H1 (cell line): ENCODE data around the gene SAE1. TPM values are rescaled to one million over a fixed set of nuclear protein-coding genes. Genes with fewer than 3 reads are reported as not detected.

Source experiments
- CTCF ChIA-PET: fragments of 300-600 bp; sonication (Branson Sonifier 250); formaldehyde crosslinking; loops from one replicate; lab custom pipeline; 2021; ENCODE audit not compliant: partially characterized antibody; lab: Charles Lee
- POLR2A ChIA-PET: fragments of 300-600 bp; sonication (Branson Sonifier 250); formaldehyde crosslinking; loops from one replicate; lab custom pipeline; 2021; ENCODE audit warnings: inconsistent platforms; ENCODE audit not compliant: partially characterized antibody; lab: Charles Lee
- DNase-seq, 2 experiments: peaks; one replicate each; pipeline versions ENCODE4 v3.0.0 to v3.0.0-alpha.2; 2010 to 2022; ENCODE audit warnings: low spot score in 2 of 2, low read depth in 1 of 2, mixed read lengths in 1 of 2
- FAIRE-seq: peaks from 2 replicates; lab custom pipeline; 2011; peaks lifted over from hg19 to GRCh38; lab: Jason Lieb, UNC
- H2AFZ ChIP-seq: 2 replicates; pipeline ENCODE4 v1.8.1; 2012; ENCODE audit warnings: low read length, inconsistent platforms
- H2AK5ac ChIP-seq: 2 replicates; pipeline ENCODE4 v1.6.1; 2013; ENCODE audit warnings: low read depth, low read length
- H2BK120ac ChIP-seq: replicated peaks from 2 replicates; pipeline ENCODE3; 2013; ENCODE audit warnings: low read depth, low read length, inconsistent platforms
- H2BK12ac ChIP-seq: 2 replicates; pipeline ENCODE4 v1.6.1; 2013; ENCODE audit warnings: low read depth, low read length
- H2BK15ac ChIP-seq: 2 replicates; pipeline ENCODE4 v1.6.1; 2013; ENCODE audit warnings: low read length
- H2BK20ac ChIP-seq: 2 replicates; pipeline ENCODE4 v1.6.1; 2013; ENCODE audit warnings: low read length
- H2BK5ac ChIP-seq: 2 replicates; pipeline ENCODE4 v1.6.1; 2013; ENCODE audit warnings: low read depth, low read length
- H3K14ac ChIP-seq: 2 replicates; pipeline ENCODE4 v1.6.1; 2013; ENCODE audit warnings: inconsistent platforms; ENCODE audit not compliant: insufficient read length
- H3K18ac ChIP-seq: 2 replicates; pipeline ENCODE4 v1.6.1; 2013; ENCODE audit warnings: low read length; ENCODE audit errors: extremely low read depth
- H3K23ac ChIP-seq: 2 replicates; pipeline ENCODE4 v1.6.1; 2013; ENCODE audit warnings: inconsistent platforms; ENCODE audit not compliant: insufficient read length
- H3K23me2 ChIP-seq: 2 replicates; pipeline ENCODE4 v1.6.1; 2013; ENCODE audit warnings: low read depth, low read length
- H3K27ac ChIP-seq: 2 replicates; pipeline ENCODE4 v1.6.1; 2011; ENCODE audit warnings: low read depth, low read length, inconsistent platforms
- H3K27me3 ChIP-seq, 4 experiments: replicated peaks in 1 of 4; 1 replicate in 1 of 4; 2 replicates in 3 of 4; pipeline versions ENCODE4 v1.6.1 to v1.8.1; 2011 to 2013; ENCODE audit warnings: low read length in 3 of 4, mild to moderate bottlenecking in 3 of 4, inconsistent platforms in 2 of 4, mixed read lengths in 2 of 4, moderate library complexity in 1 of 4; ENCODE audit not compliant: control insufficient read depth in 3 of 4, insufficient read depth in 3 of 4; ENCODE audit errors: extremely low read depth in 1 of 4
- H3K36me3 ChIP-seq, 4 experiments: 2 replicates each; pipeline versions ENCODE4 v1.6.1 to v1.8.1; 2011 to 2013; ENCODE audit warnings: mild to moderate bottlenecking in 4 of 4, low read length in 3 of 4, moderate library complexity in 2 of 4, control low read depth in 1 of 4, inconsistent platforms in 1 of 4; ENCODE audit not compliant: insufficient read depth in 4 of 4, control insufficient read depth in 2 of 4
- H3K4ac ChIP-seq: replicated peaks from 2 replicates; pipeline ENCODE3; 2013; ENCODE audit warnings: low read length, low read depth, mixed read lengths, inconsistent platforms; ENCODE audit not compliant: insufficient read length
- H3K4me1 ChIP-seq, 4 experiments: replicated peaks in 1 of 4; 1 replicate in 1 of 4; 2 replicates in 3 of 4; pipeline versions ENCODE4 v1.6.1 to v1.8.1; 2011 to 2013; ENCODE audit warnings: low read length in 3 of 4, inconsistent platforms in 2 of 4, mixed read lengths in 1 of 4; ENCODE audit not compliant: insufficient read depth in 4 of 4, control insufficient read depth in 3 of 4
- H3K4me2 ChIP-seq, 2 experiments: 2 replicates each; pipeline versions ENCODE4 v1.6.1 to v1.8.1; 2011 to 2013; ENCODE audit warnings: low read depth in 2 of 2, low read length in 2 of 2, control low read depth in 1 of 2, inconsistent platforms in 1 of 2, mild to moderate bottlenecking in 1 of 2; ENCODE audit not compliant: insufficient read depth in 1 of 2
- H3K4me3 ChIP-seq, 4 experiments: fragments of 200-600, 300-600 bp in 1 of 4; sonication (generic), shearing (Covaris generic), sonication (Bioruptor Twin) in 1 of 4; 2 replicates each; pipeline versions ENCODE4 v1.5.1 to v1.8.1; 2011 to 2016; ENCODE audit warnings: low read length in 4 of 4, low read depth in 3 of 4, control low read depth in 2 of 4, inconsistent platforms in 2 of 4, mild to moderate bottlenecking in 2 of 4, mixed read lengths in 1 of 4, moderate library complexity in 1 of 4; ENCODE audit not compliant: insufficient read depth in 2 of 4; ENCODE audit errors: extremely low read depth in 1 of 4
- H3K56ac ChIP-seq: replicated peaks from 2 replicates; pipeline ENCODE3; 2013; ENCODE audit warnings: low read depth, mild to moderate bottlenecking, mixed read lengths, low read length, inconsistent platforms; ENCODE audit not compliant: insufficient read length
- H3K79me1 ChIP-seq: 2 replicates; pipeline ENCODE4 v1.6.1; 2013; ENCODE audit warnings: low read depth, low read length, control low read depth
- H3K79me2 ChIP-seq, 2 experiments: 2 replicates each; pipeline versions ENCODE4 v1.6.1 to v1.8.1; 2012 to 2013; ENCODE audit warnings: low read length in 2 of 2, mild to moderate bottlenecking in 2 of 2, inconsistent platforms in 1 of 2; ENCODE audit not compliant: insufficient read depth in 2 of 2, control insufficient read depth in 1 of 2
- H3K9ac ChIP-seq, 4 experiments: replicated peaks in 1 of 4; 1 replicate in 1 of 4; 2 replicates in 3 of 4; pipeline versions ENCODE4 v1.6.1 to v1.8.1; 2011 to 2013; ENCODE audit warnings: low read depth in 3 of 4, low read length in 3 of 4, control low read depth in 2 of 4, mild to moderate bottlenecking in 2 of 4, moderate library complexity in 2 of 4, inconsistent platforms in 1 of 4; ENCODE audit errors: extremely low read depth in 1 of 4
- H3K9me3 ChIP-seq, 2 experiments: 2 replicates each; pipeline versions ENCODE4 v1.6.1 to v1.8.1; 2012 to 2013; ENCODE audit warnings: mild to moderate bottlenecking in 2 of 2, moderate library complexity in 2 of 2, control low read depth in 1 of 2, inconsistent platforms in 1 of 2, low read depth in 1 of 2, low read length in 1 of 2, mixed read lengths in 1 of 2; ENCODE audit not compliant: insufficient read depth in 2 of 2
- H4K20me1 ChIP-seq, 2 experiments: replicated peaks in 1 of 2; 2 replicates each; pipeline versions ENCODE3 to v1.8.1; 2011 to 2013; ENCODE audit warnings: inconsistent platforms in 2 of 2, low read length in 2 of 2, mild to moderate bottlenecking in 1 of 2; ENCODE audit not compliant: insufficient read depth in 2 of 2, control insufficient read depth in 1 of 2
- H4K5ac ChIP-seq: 2 replicates; pipeline ENCODE4 v1.6.1; 2013; ENCODE audit warnings: low read length, low read depth, mixed read lengths, inconsistent platforms; ENCODE audit not compliant: insufficient read length
- H4K8ac ChIP-seq: 2 replicates; pipeline ENCODE4 v1.8.0; 2013; ENCODE audit warnings: mild to moderate bottlenecking, moderate library complexity, low read length, inconsistent platforms; ENCODE audit not compliant: insufficient read depth; ENCODE audit errors: extremely low read depth
- H4K91ac ChIP-seq: replicated peaks from 2 replicates; pipeline ENCODE3; 2013; ENCODE audit warnings: low read length, mixed read lengths, inconsistent platforms; ENCODE audit not compliant: insufficient read length
- ASH2L ChIP-seq: fragments of 200-600, 300-600 bp; sonication (generic); IDR thresholded peaks from one replicate; pipeline ENCODE4 v1.7.1; 2017; ENCODE audit warnings: low read length
- ATF3 ChIP-seq: IDR thresholded peaks from 2 replicates; pipeline ENCODE4 v1.6.1; 2011; ENCODE audit warnings: low read depth, mild to moderate bottlenecking, low read length; ENCODE audit not compliant: insufficient read depth
- MAFK ChIP-seq: IDR thresholded peaks from 2 replicates; pipeline ENCODE4 v1.6.1; 2012; ENCODE audit warnings: low read depth, mild to moderate bottlenecking, improper control_type of control experiment, low read length
- SUZ12 ChIP-seq: fragments of 200-600 bp; sonication (generic); IDR thresholded peaks from 2 replicates; pipeline ENCODE4 v1.6.1; 2012; ENCODE audit warnings: mild to moderate bottlenecking, inconsistent platforms, low read length, moderate library complexity, mixed read lengths
- TAF1 ChIP-seq: IDR thresholded peaks from 2 replicates; pipeline ENCODE4 v1.6.1; 2011; ENCODE audit warnings: mild to moderate bottlenecking, low read depth, low read length
- TBP ChIP-seq: IDR thresholded peaks from 2 replicates; pipeline ENCODE4 v1.6.1; 2011; ENCODE audit warnings: low read depth, low read length, improper control_type of control experiment
- USF2 ChIP-seq: IDR thresholded peaks from 2 replicates; pipeline ENCODE4 v1.6.1; 2011; ENCODE audit warnings: low read length, improper control_type of control experiment
- WGBS, 2 experiments: shearing (Covaris generic) in 1 of 2; methylation state at CpG; one replicate each; pipeline versions ENCODE4 v1.1.6 to v1.1.7; 2013 to 2015; ENCODE audit warnings: low lambda C conversion rate in 2 of 2, mixed read lengths in 2 of 2, inconsistent platforms in 1 of 2, low coverage in 1 of 2, missing lambda C conversion rate in 1 of 2; ENCODE audit not compliant: insufficient replicate concordance in 2 of 2, insufficient coverage in 1 of 2, insufficient read length in 1 of 2; ENCODE audit errors: extremely low coverage in 1 of 2, missing lambda C conversion rate in 1 of 2; 5-methylcytosine and 5-hydroxymethylcytosine counted together
- polyA plus RNA-seq, 7 experiments: library from polyadenylated mRNA; depleted of rRNA in 3 of 7; stranded (reverse) in 5 of 7; unstranded in 2 of 7; fragments of >200 nt in 5 of 7; fragments of 200-250 nt in 2 of 7; gene quantifications; 1 replicate in 5 of 7; 2 replicates in 1 of 7; 4 replicates in 1 of 7; pipeline versions ENCODE4 v1.2.1 to v1.2.3, GENCODE V29; 2011 to 2013; ENCODE audit warnings: missing spikeins in 2 of 7, mixed read lengths in 2 of 7
- total RNA-seq: library from RNA; stranded (reverse); fragmentation: NEBNext Ultra II Directional; extraction: Animal tissue kit (Norgen Biotek cat#: 25700); gene quantifications from 2 replicates; pipeline ENCODE4 v1.2.1, GENCODE V29; 2021
- TF ChIP-seq, protein P1 (sequence below): IDR thresholded peaks from 2 replicates; pipeline ENCODE4 v1.6.1; 2012; ENCODE audit warnings: low read length, inconsistent platforms

Gene SAE1
- total and polyA plus RNA-seq, 2 of the 8 experiments (the other 6 are each of a cell fraction or from before 2014, with no cell fraction given): 213 to 268 TPM

DNA sequence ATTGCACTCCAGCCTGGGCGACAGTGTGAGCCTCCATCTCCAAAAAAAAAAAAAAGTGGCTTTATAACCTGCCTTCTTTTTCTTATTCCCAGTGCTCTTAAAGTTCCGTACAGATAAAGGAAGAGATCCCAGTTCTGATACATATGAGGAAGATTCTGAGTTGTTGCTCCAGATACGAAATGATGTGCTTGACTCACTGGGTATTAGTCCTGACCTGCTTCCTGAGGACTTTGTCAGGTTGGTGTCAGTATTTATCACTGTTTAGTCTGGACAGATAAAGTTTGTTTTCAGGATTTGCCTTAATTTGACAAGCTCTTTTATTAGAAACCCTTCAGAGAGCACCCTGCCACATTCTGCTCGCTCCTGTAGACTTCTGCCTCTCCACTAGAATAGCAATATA, 66.5 kb downstream of the SAE1 start:
- H3K79me2 ChIP-seq: peaks cover 0 to 3% of the 10 kb centered on the region in 2 experiments; a peak in 1 of 4 replicates
- no peaks in the 10 kb centered on the region for H3K27me3 ChIP-seq

More for the DNA sequence above, 66.5 kb downstream of the SAE1 start:
- H3K23me2 ChIP-seq: no peaks in the 10 kb centered on the region
- H4K20me1 ChIP-seq: peaks cover 3 to 6% of the 10 kb centered on the region in 2 experiments
- no peak overlapping the region for H2BK15ac ChIP-seq
- H3K79me1 ChIP-seq: no peaks in the 10 kb centered on the region; the same call in 1 of the 2 replicates
- no peak overlapping the region for H2BK120ac ChIP-seq
- no peak overlapping the region for H3K23ac ChIP-seq
- no peak overlapping the region for H3K14ac ChIP-seq
- no peak overlapping the region for H4K5ac ChIP-seq
- H2BK12ac ChIP-seq: no peak overlapping the region
- no peak overlapping the region for H3K27ac ChIP-seq
- no peak overlapping the region for H3K4me3 ChIP-seq
- H3K18ac ChIP-seq: no peak overlapping the region
- H3K9ac ChIP-seq: no peak overlapping the region
- H2BK20ac ChIP-seq: no peak overlapping the region
- H2AK5ac ChIP-seq: no peak overlapping the region
- H3K4me2 ChIP-seq: no peak overlapping the region
- no peak overlapping the region for H2AFZ ChIP-seq
- H3K36me3 ChIP-seq: peaks cover 3 to 38% (median 29%) of the 10 kb centered on the region in 4 experiments; a peak in 7 of 8 replicates
- no peak overlapping the region for H2BK5ac ChIP-seq
- no peaks in the 10 kb centered on the region for H3K9me3 ChIP-seq
- H4K8ac ChIP-seq: no peak overlapping the region
- DNase-seq (no peak), FAIRE-seq (no peak)
- 93% methylated on average over 4 of the region's 4 CpGs; no CpG with 5 or more reads in 1 of the 2 experiments for WGBS, 2 experiments
- TF ChIP-seq ASH2L: no peak
- TF ChIP-seq, protein P1, sequence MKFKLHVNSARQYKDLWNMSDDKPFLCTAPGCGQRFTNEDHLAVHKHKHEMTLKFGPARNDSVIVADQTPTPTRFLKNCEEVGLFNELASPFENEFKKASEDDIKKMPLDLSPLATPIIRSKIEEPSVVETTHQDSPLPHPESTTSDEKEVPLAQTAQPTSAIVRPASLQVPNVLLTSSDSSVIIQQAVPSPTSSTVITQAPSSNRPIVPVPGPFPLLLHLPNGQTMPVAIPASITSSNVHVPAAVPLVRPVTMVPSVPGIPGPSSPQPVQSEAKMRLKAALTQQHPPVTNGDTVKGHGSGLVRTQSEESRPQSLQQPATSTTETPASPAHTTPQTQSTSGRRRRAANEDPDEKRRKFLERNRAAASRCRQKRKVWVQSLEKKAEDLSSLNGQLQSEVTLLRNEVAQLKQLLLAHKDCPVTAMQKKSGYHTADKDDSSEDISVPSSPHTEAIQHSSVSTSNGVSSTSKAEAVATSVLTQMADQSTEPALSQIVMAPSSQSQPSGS: no peak
- no peak for TF ChIP-seq TAF1
- TF ChIP-seq TBP: no peak
- no peak for TF ChIP-seq USF2
- no peak for TF ChIP-seq MAFK
- TF ChIP-seq ATF3: no peak
- no peak for TF ChIP-seq SUZ12
- H3K4ac ChIP-seq: no peak overlapping the region
- H4K91ac ChIP-seq: no peak overlapping the region
- ChIA-PET CTCF (interaction anchor here (1.2 to 2.2 kb wide), 4 partner anchors 10 to 31 kb away, joined by 3 to 7 read pairs (median 5); no protein-coding TSS in a partner anchor), POLR2A (interaction anchor here (1.0 to 2.2 kb wide), 2 partner anchors 11 to 13 kb away, joined by 4 to 12 read pairs; no protein-coding TSS in a partner anchor)
- no peaks in the 10 kb centered on the region for H3K4me1 ChIP-seq
- H3K56ac ChIP-seq: no peak overlapping the region
